Caki2 (cell line): ENCODE data around the gene CTNNA3. TPM values are rescaled to one million over a fixed set of nuclear protein-coding genes. Genes with fewer than 3 reads are reported as not detected.

Experiments used
- DNase-seq: peaks from one replicate; pipeline ENCODE4 v3.0.0-alpha.2; 2015; ENCODE audit warnings: low read depth
- in situ Hi-C: cut with HindIII; loops from 2 replicates; pipeline ENCODE4 v1.10.0; 2016; ENCODE audit warnings: low sequenced_read_pairs, low pct_unique_long_range_greater_than_20kb, mixed read lengths
- total RNA-seq: library from RNA; depleted of rRNA; stranded (reverse); fragments of >200 nt; shearing (Covaris generic); gene quantifications from 2 replicates; pipeline ENCODE4 v1.2.3, GENCODE V29; 2014; ENCODE audit warnings: low replicate concordance; rRNA removed

The CTNNA3 gene
- total RNA-seq, 1 experiment from 2014 or later, result not detected

DNA sequence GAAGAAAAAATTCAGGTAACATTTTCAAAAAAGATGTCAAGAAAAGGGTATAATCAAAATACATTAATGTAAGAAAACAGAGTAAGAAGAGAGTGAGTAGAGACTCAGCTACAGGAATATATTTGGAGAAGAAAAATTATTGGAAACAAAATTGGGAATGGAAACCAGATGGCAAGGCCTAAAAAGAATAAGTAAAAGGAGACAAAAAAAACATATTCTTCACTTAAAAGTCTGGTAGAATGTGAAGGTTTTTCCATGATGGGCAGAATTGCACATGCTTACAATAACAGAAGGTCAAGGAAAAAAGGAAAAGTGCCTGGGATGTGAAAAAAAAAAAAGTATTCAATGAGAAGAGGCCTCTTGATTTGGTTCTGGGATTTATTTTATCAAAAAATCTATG is 1832.0 kb downstream of the CTNNA3 start:
- in situ Hi-C loops, result no loop called here
- DNase-seq, result no peak

Other genes with a start within 250 kb of the CTNNA3 start
- gene DNAJC12, start 142.0 kb upstream of the CTNNA3 start, total RNA-seq, result 0.17 and 5.5 TPM in 2 replicates
- 6.6 and 7.7 TPM in 2 replicates for gene SIRT1, start 188.5 kb upstream of the CTNNA3 start, total RNA-seq